Spleen (tissue), 7 donors: ENCODE results near the gene EAPP.

Experiments
- CTCF ChIP-seq, 11 experiments: fragments of 200-600 bp in 7 of 11; fragments of 450-650 bp in 4 of 11; sonication (generic) in 4 of 11; IDR thresholded peaks in 8 of 11; conservative IDR thresholded peaks in 3 of 11; 1 replicate in 7 of 11; 2 replicates in 4 of 11; pipeline versions ENCODE4 v1.4.0 to v1.8.0; 2016 to 2021; ENCODE audit warnings: antibody characterized with exemption in 11 of 11, inconsistent platforms in 4 of 11, mild to moderate bottlenecking in 1 of 11
- POLR2A ChIP-seq, 3 donors: fragments of 450-650 bp; IDR thresholded peaks; one replicate each; pipeline ENCODE4 v1.5.1; 2017; ENCODE audit warnings: antibody characterized with exemption in 3 of 3, mild to moderate bottlenecking in 1 of 3
- POLR2AphosphoS5 ChIP-seq, 3 donors: sonication (generic); formaldehyde crosslinking; IDR thresholded peaks; one replicate each; pipeline ENCODE4 v1.5.1; 2017; ENCODE audit warnings: antibody characterized with exemption in 3 of 3
- donor health status: DM: no; HTN: no; CAD: no; lungs with moderate emphysema.
- donor health status: DM: no; HTN: no; CAD: no.
- donor health status: DM: no; HTN: no; CAD: no.

GRCh38 chr14:34484726-34485125 is 54.8 kb downstream of the EAPP start:
- no peak for TF ChIP-seq POLR2A (IDR thresholded peaks at IDR 0.05)
- TF ChIP-seq CTCF (IDR thresholded peaks at IDR 0.05 in 8 of 11, conservative IDR thresholded peaks at IDR 0.05 in 3 of 11): no peak
- TF ChIP-seq POLR2AphosphoS5 (IDR thresholded peaks at IDR 0.05): no peak
